ENCODE results near the gene C15orf62.

C15orf62 gene

GRCh38 chr15:40775740-40776536, 6.2 kb downstream of the C15orf62 start:
- in situ Hi-C loops (cut with MboI; ENCODE audit: low sequenced_read_pairs), result no loop called here

DNA sequence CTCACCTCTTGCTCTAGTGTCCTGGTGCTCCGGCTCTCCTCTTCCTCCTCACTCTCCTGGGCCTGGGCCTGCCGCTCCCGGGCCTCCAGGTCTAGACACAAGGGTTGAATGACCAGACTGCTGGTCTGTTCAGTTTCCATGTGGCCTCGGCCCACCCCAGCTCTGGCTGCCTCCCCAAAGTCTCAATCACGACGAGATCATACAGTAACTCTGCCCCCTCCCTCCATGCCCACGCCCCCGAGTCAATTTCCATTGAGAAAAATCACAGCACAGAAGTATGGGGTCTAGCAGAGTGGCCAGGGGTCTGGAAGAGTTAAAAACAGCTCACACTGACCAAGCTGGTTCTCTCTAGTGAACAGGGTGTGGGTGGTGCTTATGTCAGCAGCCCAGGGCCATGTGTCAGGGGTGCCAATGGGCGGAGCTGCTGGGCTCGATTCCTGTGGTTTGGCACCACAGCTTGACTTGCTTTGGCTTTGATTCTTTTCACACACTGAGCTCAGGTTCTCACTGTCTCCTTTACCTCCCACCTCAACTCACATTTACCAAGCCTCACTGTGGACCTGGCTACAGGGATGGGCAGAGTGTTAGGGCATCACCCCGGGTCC, 6.9 kb downstream of the C15orf62 start:
- in situ Hi-C loops (cut with MboI; ENCODE audit: low sequenced_read_pairs), result no loop called here

GRCh38 chr15:40782609-40783227, 12.9 kb downstream of the C15orf62 start:
- in situ Hi-C loops (cut with MboI; ENCODE audit: low sequenced_read_pairs), result no loop called here

- in situ Hi-C loops (cut with MboI; ENCODE audit: low sequenced_read_pairs), result no loop called here
These were observed 15.4 kb downstream of the C15orf62 start for GRCh38 chr15:40785164-40785563.

- in situ Hi-C loops (cut with MboI; ENCODE audit: low sequenced_read_pairs), result no loop called here
These were observed 16.0 kb downstream of the C15orf62 start for GRCh38 chr15:40785814-40786213.

DNA sequence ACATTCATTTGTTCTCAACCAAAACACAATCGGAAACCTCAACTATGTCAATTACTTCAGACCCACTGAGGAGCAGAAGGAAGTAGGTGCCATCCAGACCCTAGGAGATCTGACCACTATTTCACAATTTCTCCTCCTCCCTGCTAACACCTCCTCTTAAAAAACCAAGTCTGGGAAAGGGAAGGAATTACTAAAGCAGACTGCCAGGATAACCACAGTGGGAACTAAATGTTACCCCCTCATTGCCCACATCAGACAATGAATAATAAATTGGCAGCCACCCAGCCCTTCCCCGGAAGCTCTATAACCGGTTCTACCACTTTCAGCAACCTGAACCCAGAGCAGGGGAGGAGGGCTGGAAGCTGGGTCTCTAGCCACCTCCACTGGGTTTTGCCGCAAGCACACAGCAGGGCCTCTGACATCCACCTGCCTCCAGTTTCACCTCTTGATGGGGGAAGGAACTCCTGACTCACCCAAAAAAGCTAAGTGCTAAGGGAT, 17.6 kb downstream of the C15orf62 start:
- in situ Hi-C loops (cut with MboI; ENCODE audit: low sequenced_read_pairs), result no loop called here

DNA sequence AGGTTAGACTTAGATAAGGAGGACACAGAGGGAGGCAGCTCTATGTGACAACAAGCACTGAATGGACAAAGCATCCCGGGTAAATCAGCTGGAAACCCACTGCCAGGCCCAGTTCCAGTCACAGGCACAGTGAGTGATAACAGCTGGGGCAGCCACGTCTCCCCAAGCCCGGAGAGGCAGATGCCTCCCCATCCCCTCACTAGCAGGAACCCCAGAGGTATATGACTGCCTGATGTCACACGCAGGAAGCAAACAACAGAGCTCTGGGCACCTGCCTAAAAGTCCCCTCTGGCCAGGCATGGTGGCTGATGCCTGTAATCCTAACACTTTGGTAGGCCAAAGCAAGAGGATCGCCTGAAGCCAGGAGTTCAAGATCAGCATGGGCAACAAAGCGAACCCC, 18.2 kb downstream of the C15orf62 start:
- in situ Hi-C loops (cut with MboI; ENCODE audit: low sequenced_read_pairs), result no loop called here

- in situ Hi-C loops (cut with MboI; ENCODE audit: low sequenced_read_pairs), result no loop called here
These were observed 19.3 kb downstream of the C15orf62 start for GRCh38 chr15:40789119-40789518.

DNA sequence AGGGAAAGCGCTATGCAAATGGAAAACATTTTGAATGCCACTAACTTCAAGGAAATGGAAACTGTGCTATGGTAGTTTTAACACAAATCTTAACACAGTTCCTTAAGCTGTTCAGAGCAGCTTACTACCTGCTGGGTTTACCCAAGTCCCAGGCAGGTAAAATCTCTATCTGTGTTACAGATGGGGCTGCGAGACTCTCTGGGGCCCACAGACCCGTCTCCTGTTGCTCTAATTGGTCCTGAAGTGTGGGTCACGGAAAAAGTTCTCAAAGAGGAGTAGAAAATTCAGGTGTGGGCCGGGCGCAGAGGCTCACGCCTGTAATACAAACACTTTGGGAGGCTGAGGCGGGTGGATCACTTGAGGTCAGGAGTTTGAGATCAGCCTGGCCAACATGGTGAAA, 20.2 kb downstream of the C15orf62 start:
- in situ Hi-C loops (cut with MboI; ENCODE audit: low sequenced_read_pairs), result no loop called here

- in situ Hi-C loops (cut with MboI; ENCODE audit: low sequenced_read_pairs), result no loop called here
These were observed 20.9 kb downstream of the C15orf62 start for GRCh38 chr15:40790718-40791117.

DNA sequence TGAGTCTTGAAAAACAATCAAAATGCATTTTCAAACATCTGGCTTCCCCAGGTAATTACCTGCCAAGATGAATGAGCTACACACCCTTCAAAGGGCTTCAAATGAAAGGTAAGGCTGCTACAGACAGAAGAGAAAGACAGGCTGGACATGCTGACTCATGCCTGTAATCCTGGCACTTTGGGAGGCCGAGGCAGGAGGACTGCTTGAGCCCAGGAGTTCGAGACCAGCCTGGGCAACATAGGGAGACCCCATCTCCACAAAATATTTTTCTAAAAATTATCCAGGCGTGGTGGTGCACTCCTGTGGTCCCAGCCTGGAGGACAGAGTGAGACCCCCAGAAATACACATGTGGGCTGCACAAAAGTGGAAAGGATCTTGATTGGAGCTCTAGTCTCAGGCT, 22.6 kb downstream of the C15orf62 start:
- in situ Hi-C loops (cut with MboI; ENCODE audit: low sequenced_read_pairs), result no loop called here

DNA sequence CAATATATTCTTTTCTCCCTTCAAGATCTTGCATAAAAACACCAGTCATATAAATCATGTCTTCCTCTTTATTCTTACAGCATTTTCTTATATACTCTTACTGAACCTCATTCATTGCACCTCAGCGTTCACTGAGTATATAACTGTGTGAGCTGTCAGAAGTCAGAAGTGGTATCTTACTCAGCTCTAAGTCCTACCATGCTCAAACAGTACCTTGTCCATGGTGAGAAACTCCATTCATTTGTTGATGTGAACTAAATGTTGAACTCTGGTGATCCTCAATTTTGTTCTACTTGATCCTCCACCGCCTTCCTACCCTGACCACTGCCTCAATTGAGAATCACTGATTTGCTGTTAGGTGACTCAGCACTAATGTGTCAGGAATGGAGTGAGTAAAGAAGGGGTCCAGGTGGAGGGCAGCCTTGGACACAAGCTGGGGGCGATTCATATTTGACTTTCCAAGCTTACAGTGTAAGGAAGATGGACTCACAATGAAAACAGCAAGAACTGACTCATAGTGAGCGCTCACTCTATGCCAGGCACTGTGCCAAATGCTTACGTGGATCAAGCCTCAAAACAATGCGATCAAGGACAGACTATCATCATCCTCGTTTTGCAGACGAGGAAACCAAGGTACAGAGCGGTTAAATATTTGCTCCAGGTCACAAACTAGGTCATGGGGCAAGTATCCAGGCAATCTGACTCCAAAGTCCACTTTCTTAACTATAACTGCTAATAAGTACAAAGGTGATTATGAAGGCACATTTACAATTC, 23.6 kb downstream of the C15orf62 start:
- in situ Hi-C loops (cut with MboI; ENCODE audit: low sequenced_read_pairs), result no loop called here

GRCh38 chr15:40796041-40796440, 26.3 kb downstream of the C15orf62 start:
- in situ Hi-C loops (cut with MboI; ENCODE audit: low sequenced_read_pairs), result no loop called here

DNA sequence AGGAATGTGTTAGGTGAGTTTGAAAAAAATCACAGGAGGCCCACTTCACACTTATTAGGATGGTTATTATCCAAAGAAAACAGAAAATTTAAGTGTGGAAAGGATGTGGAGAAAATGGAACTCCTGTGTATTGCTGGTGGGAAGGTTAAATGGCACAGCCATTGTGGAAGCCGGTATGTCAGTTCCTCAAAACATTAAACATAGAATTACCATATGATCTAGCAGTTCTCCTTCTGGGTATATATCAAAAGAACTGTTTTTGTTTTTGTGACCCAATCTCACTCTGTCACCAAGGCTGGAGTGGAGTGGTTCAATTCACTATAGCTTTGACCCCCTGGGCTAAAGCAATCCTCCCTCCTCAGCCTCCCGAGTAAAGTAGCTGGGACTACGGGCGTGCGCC, 26.7 kb downstream of the C15orf62 start:
- in situ Hi-C loops (cut with MboI; ENCODE audit: low sequenced_read_pairs), result no loop called here

DNA sequence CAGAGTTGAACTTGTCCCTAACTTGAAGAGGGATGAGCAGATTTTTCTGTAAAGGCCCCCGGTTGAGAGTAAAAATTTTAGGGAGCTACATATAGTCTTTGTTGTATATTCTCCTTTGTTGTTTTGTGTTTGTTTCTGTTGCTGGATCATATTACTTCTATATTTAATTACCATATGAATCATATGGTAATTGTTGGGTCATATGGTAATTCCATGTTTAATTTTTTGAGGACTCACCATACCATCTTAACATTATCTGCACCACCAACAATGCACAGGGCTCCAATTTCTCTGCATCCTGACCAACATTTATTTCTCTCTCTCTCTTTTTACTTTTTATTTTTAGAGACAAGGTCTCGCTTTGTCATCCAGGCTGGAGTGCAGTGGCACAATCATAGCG, 29.7 kb downstream of the C15orf62 start:
- in situ Hi-C loops (cut with MboI; ENCODE audit: low sequenced_read_pairs), result no loop called here

GRCh38 chr15:40803076-40803475, 33.3 kb downstream of the C15orf62 start:
- in situ Hi-C loops (cut with MboI; ENCODE audit: low sequenced_read_pairs), result no loop called here

GRCh38 chr15:40803688-40804087, 33.9 kb downstream of the C15orf62 start:
- in situ Hi-C loops (cut with MboI; ENCODE audit: low sequenced_read_pairs), result no loop called here

DNA sequence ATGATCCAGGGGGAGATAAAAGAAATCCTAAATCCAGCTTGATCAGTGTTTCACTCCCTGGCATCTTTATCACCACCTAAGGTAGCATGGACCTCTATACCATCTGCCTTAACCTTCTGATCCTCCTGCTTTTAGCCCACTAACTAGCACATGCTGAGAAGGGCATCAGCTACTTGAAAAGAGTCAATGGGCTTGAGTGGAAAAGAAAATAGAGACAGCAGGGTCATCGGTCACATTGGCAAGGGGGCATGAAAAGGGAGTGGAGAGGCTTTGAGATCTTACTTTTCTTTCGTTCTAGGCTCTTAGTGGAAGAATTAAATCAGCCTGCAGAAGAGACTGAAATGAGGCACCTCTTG, 36.9 kb downstream of the C15orf62 start:
- in situ Hi-C loops (cut with MboI; ENCODE audit: low sequenced_read_pairs), result no loop called here

DNA sequence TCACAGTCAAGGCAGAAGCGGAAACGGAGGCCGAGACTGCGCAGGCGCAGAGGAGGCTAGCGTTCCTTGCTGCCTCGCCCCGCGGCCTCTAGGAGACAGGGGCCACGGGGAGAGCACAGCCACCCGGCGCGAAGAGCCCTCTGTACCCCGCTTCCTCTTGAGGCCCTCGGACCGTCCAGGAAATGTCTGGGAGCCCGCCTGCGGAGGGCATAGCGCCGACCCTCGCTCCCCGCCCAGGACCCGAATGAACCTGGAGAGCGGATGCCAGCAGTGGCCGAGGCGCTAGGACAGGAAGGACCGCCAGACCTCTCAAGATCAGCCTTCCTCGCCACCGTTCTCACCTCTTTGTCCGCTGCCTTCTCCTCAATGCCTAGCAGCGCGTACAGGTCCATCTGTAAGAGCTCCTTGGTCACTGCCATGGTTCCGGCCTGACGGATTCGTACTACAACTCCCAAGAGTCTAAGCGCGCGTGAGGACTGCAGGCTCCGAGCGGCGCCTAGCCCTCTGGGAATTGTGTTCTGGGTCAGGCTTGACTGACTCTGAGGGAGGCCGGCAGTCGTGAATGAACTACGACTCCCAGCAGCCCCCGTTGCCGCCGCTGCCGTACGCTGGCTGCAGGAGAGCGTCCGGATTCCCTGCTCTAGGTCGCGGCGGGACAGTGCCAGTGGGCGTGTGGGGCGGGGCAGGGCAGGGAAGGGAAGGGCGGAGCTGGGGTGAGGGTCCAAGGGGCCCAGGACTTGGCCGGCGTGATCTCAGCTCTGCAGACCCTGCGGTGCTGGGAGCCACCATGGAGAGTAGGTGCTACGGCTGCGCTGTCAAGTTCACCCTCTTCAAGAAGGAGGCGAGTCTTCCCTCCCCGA, 37.5 kb downstream of the C15orf62 start, which contains the start of the genes DNAJC17 and ZFYVE19:
Gene DNAJC17, minus strand, starts transcription at position 446 of the 860 bp plus-strand sequence. Its CDS starts 27 bp downstream, at position 419.
Gene ZFYVE19, plus strand, starts transcription at position 62 of the 860 bp plus-strand sequence. Its CDS starts 501 bp downstream, at position 563.
- in situ Hi-C loops (cut with MboI; ENCODE audit: low sequenced_read_pairs), result no loop called here

DNA sequence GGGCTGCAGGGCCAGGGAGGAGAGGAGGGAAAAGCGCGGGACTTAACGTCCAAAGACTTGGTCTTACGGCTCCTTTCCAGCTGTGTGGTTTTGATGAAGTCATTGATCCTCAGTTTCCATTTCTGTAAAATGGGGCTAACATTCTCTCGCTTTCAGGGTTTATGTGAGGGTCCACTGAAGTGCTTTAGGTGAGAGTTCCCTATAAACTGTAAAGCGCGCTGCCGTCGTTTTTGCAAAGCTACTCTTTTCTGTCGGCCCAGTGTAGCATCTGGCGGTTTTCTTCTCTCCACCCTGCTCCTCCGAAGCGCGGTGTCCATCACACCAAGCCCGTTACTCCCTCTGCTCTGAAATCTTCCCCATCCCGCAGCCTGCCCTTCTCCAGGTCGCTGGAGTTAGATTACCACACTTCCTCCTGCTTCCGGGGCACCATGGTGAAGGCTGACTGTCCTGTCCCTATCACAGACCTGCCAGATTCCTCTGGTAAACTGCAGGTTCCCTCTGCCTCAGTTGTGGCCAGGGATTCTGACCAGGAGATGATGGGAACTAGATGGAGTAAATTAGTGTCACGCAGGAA, 38.2 kb downstream of the C15orf62 start:
- in situ Hi-C loops (cut with MboI; ENCODE audit: low sequenced_read_pairs), result no loop called here
